ENCODE data around the gene ERH.

ERH gene

DNA sequence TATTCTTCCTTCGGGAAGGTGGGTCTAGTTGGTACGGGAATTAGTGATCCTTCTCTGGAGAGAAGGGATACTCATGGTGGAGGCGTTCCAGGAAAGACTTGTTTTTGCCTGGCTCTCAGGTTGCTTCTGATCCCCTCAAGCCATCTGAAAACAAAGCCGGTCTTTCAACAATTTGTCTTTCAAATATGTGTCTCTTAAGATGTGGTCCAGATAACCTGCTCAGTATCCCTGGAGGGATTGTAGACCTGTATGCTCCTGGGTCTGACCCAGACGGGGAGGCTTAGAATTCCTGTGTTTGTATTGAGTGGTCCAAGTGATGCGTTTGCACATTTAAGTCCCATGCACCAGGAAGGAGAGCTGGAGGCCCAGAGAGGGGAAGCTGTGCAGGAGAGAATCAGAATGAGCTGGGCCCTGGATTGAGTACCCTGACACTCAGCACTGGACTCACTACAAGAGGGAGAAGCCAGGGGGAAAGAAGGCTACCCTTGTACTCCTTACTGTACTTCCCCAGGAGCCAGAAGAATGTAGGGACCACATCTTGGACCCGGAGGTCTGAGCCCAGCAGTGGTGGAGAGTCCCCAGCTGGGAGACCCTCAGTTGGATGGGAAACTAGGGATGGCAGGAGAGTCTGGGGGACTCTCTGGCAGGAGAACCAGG, 40.4 kb downstream of the ERH start:
- in situ Hi-C loops (cut with MboI; ENCODE audit: low sequenced_read_pairs) = no loop called here

DNA sequence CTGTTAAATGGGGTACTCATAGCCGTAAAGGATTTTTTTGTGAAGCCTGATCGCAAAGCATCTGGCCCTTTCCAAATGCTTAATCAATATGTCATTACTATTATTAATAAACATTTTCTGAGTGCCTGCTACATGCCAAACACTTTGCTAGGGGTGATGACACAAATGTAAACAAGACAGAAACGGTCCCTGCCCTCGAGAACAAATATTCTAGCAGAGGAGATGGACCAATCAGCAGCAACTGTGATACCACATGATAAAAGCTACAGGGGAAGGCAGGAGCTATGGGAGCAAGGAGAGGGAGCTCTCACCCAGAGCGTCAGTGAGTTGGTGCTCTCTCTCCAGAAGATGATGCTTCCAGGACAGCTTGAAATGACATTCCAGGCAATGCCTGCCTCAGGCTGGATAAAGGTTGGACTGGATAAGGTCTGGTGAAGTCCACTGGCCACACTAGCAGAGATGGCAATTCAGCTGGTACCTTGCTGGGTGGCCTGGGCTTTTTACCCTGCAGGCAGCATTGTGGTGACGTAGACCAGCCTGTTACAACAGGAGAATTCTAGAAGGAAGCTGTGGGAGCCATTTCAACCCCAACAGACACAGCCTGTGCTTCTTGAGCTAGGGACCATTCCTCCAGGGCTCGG, 41.1 kb downstream of the ERH start:
- in situ Hi-C loops (cut with MboI; ENCODE audit: low sequenced_read_pairs) = no loop called here

DNA sequence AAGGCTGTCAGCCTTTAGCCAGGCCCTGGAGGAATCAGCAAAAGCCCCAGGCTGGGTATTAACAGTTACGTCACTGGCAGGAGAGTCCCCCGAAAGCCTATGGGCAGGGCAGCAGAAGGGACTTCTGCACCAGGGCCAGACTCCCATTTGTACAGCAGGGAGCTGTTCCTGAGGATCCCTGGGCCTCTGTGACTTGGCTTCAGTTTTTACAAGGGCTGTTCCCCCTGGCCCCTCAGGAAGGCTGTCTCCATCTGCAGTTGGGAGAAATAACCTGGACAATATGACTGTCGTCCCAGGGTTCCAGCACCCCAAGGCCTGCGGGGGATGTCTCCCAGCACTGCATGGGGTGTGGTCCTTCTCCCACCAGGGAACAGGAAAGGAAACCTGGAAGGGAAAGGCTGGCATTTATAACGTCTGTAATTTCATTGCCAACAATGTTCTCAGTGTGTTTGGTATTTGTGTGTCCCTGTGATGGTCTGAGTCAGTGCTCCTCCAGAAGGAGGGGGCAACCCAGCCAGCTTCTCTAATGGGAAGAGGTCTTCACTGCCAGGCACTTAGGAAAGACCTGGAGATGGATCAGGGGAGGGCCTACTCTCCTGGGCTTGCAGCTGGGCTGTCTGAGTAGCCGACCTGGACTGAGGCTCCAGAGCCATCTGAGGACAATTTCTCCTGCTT, 42.4 kb downstream of the ERH start:
- in situ Hi-C loops (cut with MboI; ENCODE audit: low sequenced_read_pairs) = no loop called here

DNA sequence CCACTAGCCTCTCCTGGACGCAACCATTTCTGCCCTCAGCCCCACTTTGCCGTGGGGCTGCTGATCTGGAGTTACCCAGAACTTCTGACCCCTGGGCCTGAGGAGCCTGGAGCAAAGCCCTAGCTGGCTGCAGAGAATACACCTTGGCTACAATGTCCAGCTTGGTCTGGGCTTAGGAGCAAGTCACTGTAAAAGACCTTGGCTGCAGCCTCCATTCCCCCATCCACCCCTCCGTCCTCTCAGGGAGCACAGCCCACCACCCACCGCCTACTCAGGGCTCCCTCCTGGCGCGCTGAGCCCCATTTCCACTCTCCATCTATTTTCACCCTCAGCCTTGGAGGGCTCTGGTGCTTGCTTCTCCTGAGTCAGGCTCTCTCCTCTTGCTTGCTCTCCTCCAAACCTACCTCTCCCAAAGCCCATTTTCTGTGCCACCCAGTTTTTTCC, 42.9 kb downstream of the ERH start:
- in situ Hi-C loops (cut with MboI; ENCODE audit: low sequenced_read_pairs) = no loop called here

DNA sequence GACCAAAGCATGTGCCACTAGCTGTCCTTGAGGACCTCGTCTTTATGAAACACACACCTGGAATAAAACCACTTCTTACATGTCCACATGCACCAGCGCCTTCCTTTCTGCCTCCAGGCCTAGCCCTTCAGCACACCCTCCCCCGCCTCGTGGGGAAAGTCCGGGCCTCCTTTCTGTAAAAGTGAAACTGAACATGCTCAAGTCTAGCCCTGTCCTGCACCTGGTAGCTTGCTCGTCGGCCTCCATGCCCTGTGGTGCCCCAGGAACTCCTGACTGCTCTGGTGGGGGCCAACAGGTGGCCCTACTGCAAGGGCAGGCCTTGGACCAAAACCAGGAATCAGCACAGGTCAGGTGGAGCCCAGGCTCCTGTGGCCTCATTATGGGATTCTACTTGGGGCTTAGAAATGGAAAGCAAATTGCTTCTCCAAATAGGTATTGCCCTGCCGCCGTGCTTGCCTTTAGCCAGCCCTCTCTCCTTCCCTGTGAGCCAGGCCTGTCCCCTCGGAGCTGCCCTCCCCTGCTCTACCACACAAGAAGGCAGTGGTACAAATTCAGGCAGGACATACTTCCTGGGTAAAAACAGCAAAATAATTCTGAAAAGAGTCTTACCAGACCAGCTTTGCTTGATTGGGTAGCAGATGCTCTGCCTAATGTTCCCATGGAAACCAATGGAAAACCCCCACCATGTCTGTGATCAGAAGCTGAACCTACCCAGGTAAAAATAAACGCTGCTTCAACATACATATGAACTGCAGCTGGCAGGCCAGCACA, 43.5 kb downstream of the ERH start:
- in situ Hi-C loops (cut with MboI; ENCODE audit: low sequenced_read_pairs) = no loop called here

DNA sequence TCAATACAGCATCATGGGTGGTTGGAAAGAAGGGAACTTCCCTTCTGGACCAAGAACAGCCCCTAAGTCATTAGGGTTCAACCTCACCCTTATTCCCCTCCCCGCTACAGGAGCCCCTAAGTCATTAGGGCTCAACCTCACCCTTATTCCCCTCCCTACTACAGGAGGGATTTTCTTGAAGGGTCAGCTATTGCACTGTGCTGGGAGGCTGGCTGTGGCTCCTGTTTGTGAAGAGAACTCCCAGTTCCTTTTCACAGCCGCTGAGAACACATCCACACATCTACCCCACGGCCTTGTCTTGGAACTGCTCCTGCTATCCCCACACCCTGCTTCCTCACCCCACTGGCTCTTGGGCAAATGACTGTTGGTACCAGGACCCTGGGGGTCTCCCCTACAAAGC, 44.9 kb downstream of the ERH start:
- in situ Hi-C loops (cut with MboI; ENCODE audit: low sequenced_read_pairs) = no loop called here

DNA sequence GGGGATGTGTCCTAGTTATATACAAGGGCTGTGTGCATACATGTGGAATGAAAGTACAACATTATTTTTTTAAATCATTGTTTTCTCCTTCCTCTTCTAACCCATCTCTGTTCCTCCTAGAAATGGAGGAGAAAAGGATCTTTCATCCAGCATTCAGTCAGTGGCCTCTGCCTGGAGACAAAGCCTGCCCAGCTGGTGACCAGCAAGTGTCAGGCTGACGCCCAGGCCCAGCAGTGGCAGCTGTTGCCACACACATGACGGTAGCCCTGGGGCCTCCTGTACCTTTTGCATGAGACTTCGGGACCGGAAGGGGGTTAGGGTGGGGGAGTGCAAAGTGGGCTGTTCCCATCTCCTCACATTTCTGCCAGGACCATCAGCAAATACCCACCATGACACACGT, 46.2 kb downstream of the ERH start:
- in situ Hi-C loops (cut with MboI; ENCODE audit: low sequenced_read_pairs) = no loop called here

DNA sequence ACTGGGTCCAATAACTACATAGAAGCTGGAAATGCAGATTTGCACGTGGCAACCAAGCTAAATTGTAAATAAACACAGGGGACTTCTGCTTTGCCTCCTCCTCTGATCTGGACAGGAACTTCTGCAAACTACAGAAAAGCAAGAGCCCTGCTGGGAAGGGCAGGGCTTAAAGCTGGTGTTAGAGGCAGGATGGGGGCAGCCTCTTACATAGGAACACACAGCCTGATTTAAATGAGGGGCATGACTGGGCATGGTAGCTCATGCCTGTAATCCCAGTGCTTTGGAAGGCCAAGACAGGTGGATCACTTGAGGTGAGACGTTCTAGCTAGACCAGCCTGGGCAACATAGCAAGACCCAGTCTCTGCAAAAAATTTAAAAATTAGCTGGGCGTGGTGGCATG, 46.7 kb downstream of the ERH start:
- in situ Hi-C loops (cut with MboI; ENCODE audit: low sequenced_read_pairs) = no loop called here

DNA sequence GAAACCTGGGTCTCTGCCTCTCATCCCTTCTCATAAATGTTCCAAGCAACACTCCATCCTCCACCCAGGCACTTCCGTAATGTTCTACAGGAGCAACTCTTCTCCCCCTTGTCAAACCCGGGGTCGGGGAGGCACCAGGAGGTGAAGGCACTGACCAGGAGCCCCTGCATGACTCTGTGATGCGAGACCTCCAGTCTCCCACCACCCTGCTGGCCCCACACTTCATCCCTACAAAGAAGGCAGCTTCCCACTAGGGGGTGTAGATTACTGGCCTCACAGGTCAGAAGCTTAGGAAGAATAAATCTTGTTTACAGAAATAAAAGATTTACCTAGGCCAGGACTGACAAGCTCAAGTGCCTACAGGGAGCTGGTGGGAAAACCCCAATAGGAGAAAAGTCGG, 47.2 kb downstream of the ERH start:
- in situ Hi-C loops (cut with MboI; ENCODE audit: low sequenced_read_pairs) = no loop called here

DNA sequence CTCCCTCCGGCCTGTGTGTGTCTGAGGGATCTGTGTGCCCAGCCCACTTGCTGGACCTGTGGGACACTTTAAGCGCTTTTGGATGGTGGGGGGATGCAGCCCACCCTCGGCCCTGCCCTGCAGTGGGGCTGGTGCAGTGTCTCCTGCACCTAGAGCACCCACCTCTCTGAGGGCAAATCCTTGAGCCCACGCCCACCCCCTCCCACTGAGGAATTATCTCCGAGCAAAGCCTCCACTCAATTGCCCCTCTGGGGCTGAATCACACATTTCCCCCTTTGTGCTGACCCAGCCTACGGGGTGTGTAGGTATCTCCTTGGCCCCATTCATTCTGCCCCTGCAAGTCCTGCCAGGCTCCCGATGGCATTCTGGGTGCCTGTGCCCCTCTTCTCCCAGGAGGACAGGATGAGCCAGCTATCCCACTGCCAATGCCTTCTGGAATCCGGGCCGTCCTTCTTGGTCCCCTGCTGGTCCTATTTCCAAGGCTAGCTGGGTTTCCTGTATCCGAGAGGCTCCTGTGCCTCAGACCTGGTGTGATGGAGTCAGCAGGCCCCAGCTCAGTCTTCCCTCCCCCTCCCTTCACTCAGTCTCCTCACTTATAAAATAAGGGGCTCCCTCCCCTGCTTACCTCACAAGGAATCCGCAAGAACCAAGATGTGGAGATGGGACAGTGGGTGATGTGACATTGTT, 48.9 kb downstream of the ERH start:
- in situ Hi-C loops (cut with MboI; ENCODE audit: low sequenced_read_pairs) = no loop called here

DNA sequence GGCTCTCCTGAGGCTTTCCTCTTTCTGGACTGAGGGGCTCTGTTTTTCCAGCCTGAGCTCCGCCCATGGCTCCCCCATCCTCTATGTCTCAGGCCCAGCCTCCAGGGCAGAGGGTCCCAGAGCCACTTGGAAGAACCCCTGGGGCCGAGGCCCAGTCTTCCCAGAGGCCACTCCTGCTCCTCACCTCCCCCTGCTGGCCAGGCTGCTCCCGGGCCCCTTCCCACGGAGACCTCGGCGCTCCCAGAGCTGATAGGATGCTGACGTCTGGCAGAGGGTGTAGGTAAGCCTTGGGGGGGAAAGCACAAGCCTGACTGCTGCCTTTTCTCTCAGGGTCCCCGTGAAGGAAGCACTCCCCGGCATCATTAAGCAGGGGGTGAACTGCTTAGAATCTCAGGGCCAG, 51.4 kb downstream of the ERH start:
- in situ Hi-C loops (cut with MboI; ENCODE audit: low sequenced_read_pairs) = no loop called here

DNA sequence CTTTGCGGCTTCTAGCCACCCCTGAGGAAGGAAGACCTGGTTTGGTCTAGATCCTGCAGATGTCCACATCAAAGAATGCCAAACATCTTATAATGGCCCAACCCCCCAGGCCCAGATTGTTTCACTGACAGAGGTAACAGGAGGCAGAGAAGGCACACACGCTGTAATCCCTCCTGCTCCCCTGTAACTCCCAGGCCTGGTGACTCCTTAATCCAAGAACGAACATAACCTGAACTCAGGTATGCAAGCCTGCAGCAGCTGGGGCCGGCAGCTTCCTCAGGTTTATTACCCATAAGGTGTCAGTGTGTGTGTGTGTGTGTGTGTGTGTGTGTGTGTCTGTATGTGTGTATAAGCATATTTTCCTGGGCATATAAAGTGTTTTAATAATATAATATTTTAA, 52.7 kb downstream of the ERH start:
- in situ Hi-C loops (cut with MboI; ENCODE audit: low sequenced_read_pairs) = no loop called here

DNA sequence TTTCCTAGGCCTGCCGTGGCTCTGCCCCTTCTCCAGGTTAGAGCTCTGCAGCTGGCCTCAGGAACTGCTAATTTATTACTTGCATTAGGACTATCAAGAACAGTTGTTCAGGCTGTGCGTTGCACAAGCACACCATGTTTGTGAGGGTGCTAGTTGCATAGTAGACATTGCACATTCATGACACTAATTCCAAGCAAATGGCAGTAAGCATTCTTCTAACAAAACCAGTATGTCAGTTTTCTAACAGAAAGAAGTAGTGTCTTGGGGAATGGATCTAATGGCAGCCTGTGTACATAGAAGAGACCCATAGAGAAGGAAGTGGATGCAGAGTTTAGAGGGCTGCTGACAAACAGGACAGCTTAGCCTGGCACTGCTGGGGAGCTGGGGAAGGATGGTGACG, 53.9 kb downstream of the ERH start:
- in situ Hi-C loops (cut with MboI; ENCODE audit: low sequenced_read_pairs) = no loop called here

DNA sequence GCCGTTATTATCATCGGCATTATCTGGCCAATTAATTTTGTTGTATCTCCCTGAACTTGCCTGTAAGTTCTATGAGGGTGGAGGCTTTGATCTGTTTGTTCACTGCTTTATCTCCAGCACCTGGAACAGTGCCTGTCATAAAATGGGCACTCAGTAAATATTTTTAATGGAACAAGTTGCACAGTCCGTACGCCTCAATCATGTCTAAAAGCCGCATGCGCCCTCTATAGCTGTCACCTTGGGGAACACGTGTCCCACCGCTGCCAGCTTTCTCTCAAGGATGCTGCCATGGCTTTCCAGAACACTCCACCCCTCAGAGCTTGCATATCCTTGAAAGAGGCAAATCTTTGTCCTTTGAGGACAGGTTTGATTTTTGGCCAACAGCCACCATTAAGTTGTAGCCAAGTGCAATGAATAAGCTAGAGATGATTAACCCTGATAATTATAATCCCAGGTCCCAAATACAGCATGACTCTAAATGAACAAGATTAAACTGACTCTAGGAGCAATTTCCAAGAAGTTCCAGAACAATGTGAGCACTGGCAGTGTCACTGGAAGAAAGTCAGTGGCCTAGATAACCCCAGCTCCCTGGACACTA, 55.1 kb downstream of the ERH start:
- in situ Hi-C loops (cut with MboI; ENCODE audit: low sequenced_read_pairs) = no loop called here

DNA sequence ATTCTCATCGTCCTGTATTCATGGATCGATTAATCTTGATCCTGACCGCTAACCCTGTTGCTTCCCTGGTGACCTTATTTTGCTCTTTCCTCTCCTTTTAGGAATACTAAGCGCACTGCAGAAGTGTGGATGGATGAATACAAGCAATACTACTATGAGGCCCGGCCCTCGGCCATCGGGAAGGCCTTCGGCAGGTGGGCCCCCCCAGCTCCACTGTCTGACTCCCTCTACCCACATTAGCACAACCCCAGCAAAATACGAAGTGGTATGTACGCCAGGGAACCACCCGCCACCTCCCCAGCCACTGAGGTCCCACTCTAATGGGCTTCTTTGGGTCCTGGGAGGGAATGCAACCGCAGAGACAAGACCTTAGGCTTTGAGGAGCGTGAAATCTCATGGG, 58.7 kb downstream of the ERH start:
- in situ Hi-C loops (cut with MboI; ENCODE audit: low sequenced_read_pairs) = no loop called here

DNA sequence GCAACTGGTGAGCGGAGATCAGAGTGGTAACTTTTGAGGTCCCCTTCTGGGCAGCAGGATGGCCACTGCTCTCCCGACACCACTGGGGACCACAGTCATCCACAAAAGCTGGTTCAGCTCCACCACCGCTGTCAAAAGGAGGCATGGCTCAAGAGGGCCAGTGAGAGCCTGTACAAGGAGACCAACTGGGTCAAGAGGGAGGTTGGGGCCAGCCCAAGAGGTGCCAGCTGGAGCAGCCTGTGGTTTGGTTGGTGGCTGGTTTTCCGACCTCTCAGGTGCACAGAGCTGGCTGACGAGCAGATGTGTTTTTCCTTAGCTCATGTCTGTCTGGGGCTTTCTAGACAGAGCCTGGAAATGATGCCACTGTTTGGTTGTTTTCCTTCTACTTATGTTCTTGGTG, 60.1 kb downstream of the ERH start:
- in situ Hi-C loops (cut with MboI; ENCODE audit: low sequenced_read_pairs) = no loop called here

DNA sequence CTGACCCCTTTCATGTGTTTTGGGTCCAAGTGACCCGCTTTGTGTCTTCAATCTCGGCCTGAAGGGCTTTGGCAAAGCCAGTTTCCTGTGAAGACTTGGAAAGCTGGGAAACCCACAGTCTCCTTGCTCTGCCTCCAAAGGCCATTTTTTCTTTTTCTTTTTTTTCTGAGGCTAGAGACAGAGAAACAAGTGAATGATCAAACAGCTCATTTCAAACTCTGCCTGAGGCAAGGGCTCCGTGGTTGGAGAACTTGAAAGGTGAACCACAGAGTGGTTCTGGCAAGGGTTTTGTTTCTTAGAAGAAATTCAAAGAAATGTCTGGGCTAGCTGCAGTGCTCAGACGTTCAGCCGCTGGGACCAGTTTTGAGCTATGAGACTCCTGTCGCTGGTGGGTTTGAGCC, 62.7 kb downstream of the ERH start:
- in situ Hi-C loops (cut with MboI; ENCODE audit: low sequenced_read_pairs) = no loop called here

DNA sequence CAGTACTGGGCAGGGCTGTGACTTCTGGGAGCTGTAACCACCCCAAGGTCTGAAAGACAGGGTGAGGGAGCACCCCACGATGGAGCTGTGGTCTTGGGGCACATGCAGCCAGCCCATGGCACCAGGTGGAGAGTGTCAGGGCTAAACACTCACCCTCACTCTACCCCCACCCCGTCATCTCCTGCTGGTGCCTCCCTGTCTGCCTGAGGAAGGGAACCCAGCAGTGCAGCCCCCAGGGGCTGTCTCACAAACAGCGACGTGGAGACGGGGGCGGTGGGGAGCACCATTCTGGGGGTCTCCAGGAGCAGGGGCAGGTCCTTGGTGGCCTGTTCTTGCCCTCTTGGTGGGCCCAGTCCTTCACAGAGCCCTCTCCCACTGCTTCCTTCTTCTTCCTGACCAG, 63.5 kb downstream of the ERH start:
- in situ Hi-C loops (cut with MboI; ENCODE audit: low sequenced_read_pairs) = no loop called here

DNA sequence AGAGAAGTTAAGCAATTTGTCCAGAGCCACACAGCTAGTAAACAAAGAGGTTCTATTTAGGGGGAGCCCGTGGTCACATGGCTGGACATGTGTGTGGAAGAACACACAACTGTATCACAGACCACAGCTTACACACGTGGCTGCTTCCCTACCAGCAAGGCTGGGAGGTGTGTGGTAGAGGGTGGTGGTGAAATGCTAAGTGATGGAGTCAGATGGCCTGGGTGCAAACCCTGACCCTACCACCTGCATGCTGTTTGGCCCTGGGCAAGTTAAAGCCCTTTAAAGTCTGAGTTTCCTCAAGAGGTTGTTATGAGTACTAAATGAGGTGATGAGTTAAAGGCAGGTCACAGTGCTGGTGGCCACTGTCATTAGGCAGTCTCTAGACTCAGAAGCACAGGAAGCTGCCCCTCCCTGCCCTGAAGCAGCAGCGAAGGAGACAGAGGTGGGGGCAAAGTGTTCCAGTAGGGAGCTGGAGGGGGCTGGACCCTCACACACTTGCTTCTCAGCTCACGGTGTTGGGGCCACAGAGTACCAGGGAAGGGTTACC, 64.2 kb downstream of the ERH start:
- in situ Hi-C loops (cut with MboI; ENCODE audit: low sequenced_read_pairs) = no loop called here

DNA sequence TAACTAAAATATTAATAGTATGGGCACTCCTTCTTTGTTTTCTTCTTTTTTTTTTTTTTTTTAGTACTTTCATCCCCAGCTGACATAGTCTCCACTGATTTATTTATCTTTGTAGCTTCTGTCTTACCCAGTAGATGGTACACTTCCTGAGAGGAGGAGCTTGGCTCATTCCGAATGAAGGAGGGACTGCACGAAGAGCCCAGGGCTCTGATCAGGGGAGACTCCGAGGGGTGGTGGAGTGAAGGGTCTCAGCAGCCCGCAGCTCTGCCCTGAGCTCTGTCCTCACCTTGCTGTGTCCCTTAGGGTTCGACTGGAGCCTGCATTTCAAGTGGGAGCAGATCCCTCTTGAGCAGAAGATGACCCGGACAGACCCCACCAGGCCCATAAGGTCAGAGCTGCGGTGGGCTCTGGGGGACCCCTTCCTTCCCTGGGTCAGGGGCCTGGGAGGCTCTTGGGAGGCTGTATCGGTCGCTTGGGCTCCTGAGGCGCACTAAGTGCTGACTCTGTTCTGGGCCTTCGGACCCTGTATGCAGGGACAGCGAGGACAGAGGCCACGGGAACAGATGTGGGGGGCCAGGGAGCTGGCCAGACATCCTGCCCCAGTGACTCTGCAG, 65.2 kb downstream of the ERH start:
- in situ Hi-C loops (cut with MboI; ENCODE audit: low sequenced_read_pairs) = no loop called here

All from HL-60/S4 treated with phorbol 12-myristate 13-acetate at 8.2 ng/mL for 4 days and 3 days (cell line).